ENCODE measurements around the gene HSPG2. TPM values are rescaled to one million over a fixed set of nuclear protein-coding genes. Genes with fewer than 3 reads are reported as not detected.

The HSPG2 gene
- total and polyA plus RNA-seq, 2 of the 8 experiments (the other 6 are each of a cell fraction or from before 2014, with no cell fraction given), result 17.8 to 111 TPM

DNA sequence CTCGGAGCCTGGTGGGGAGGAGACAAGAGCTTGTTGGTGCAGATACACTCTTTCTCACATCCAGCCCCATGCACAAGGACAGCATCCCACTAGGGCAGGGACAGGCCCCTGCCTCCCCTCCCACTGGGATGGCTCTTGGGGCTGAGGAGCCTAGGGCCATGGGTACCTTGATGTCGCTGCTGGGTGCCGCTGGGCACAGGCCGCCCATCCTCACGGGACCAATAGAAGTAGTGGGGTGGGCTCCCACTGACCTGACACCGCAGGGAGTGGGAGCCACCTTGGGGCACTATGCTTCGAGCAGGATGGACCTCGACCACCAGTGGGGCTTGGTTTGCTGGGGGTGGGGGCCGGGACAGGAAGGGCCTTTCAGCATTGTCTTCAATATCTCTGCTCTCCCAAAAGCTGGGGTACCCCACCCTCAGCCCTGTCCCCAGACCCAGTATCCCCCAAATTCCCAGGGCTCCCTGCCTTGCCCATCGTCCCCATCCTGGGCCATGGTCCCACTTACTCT is 77.4 kb downstream of the HSPG2 start:
- no peaks in the 10 kb centered on the region for H3K23me2 ChIP-seq (ENCODE audit: low read depth, low read length)
- WGBS, 2 experiments (ENCODE audit: extremely low coverage in 1 of 2, insufficient coverage in 1 of 2, insufficient read length in 1 of 2, insufficient replicate concordance in 2 of 2, low coverage in 1 of 2, low lambda C conversion rate in 2 of 2, missing lambda C conversion rate in 1 of 2), result 96% methylated on average over 10 of the region's 10 CpGs; no CpG with 5 or more reads in 1 of the 2 experiments
- H3K27ac ChIP-seq (ENCODE audit: low read depth, low read length), result no peak overlapping the region
- no peak overlapping the region for H3K9ac ChIP-seq (replicated peaks in 1 of 4; ENCODE audit: extremely low read depth in 1 of 4, low read depth in 3 of 4, low read length in 3 of 4)
- H4K91ac ChIP-seq (replicated peaks; ENCODE audit: insufficient read length, low read length), result no peak overlapping the region
- H4K5ac ChIP-seq (ENCODE audit: insufficient read length, low read depth, low read length), result no peak overlapping the region
- no peak overlapping the region for H2BK120ac ChIP-seq (replicated peaks; ENCODE audit: low read depth, low read length)
- peaks cover 0 to 2% of the 10 kb centered on the region in 2 experiments for H4K20me1 ChIP-seq (replicated peaks in 1 of 2; ENCODE audit: control insufficient read depth in 1 of 2, insufficient read depth in 2 of 2, low read length in 2 of 2)
- H2AK5ac ChIP-seq (ENCODE audit: low read depth, low read length), result no peak overlapping the region
- H3K79me2 ChIP-seq (ENCODE audit: control insufficient read depth in 1 of 2, insufficient read depth in 2 of 2, low read length in 2 of 2), result no peaks in the 10 kb centered on the region
- no peaks in the 10 kb centered on the region for H3K79me1 ChIP-seq (ENCODE audit: low read depth, low read length)
- H2BK20ac ChIP-seq (ENCODE audit: low read length), result no peak overlapping the region
- H3K23ac ChIP-seq (ENCODE audit: insufficient read length), result no peak overlapping the region
- no peak overlapping the region for H2BK15ac ChIP-seq (ENCODE audit: low read length)
- no peak overlapping the region for H3K56ac ChIP-seq (replicated peaks; ENCODE audit: insufficient read length, low read depth, low read length)
- ChIA-PET POLR2A (ENCODE audit: partially characterized antibody) (no interaction called here), CTCF (ENCODE audit: partially characterized antibody) (no interaction called here)
- FAIRE-seq, result no peak
- H3K27me3 ChIP-seq (replicated peaks in 1 of 4; ENCODE audit: control insufficient read depth in 3 of 4, extremely low read depth in 1 of 4, insufficient read depth in 3 of 4, low read length in 3 of 4), result no peaks in the 10 kb centered on the region
- TF ChIP-seq NANOG (IDR thresholded peaks at IDR 0.05; ENCODE audit: insufficient read depth, low read depth, low read length, poor library complexity, severe bottlenecking) (no peak), HDAC2 (IDR thresholded peaks at IDR 0.05; ENCODE audit: borderline replicate concordance in 1 of 2, low read depth in 2 of 2, low read length in 2 of 2) (no peak), SP4 (IDR thresholded peaks at IDR 0.05; ENCODE audit: low read length) (no peak)
- TF ChIP-seq, protein P1, sequence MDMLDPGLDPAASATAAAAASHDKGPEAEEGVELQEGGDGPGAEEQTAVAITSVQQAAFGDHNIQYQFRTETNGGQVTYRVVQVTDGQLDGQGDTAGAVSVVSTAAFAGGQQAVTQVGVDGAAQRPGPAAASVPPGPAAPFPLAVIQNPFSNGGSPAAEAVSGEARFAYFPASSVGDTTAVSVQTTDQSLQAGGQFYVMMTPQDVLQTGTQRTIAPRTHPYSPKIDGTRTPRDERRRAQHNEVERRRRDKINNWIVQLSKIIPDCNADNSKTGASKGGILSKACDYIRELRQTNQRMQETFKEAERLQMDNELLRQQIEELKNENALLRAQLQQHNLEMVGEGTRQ (IDR thresholded peaks at IDR 0.05; ENCODE audit: low read length), result no peak
- no peak overlapping the region for H2BK12ac ChIP-seq (ENCODE audit: low read depth, low read length)
- H3K36me3 ChIP-seq (ENCODE audit: control insufficient read depth in 2 of 4, insufficient read depth in 4 of 4, low read length in 3 of 4), result peaks cover 19 to 59% (median 40%) of the 10 kb centered on the region in 4 experiments
- H3K14ac ChIP-seq (ENCODE audit: insufficient read length), result no peak overlapping the region
- H4K8ac ChIP-seq (ENCODE audit: extremely low read depth, insufficient read depth, low read length), result no peak overlapping the region; the same call in none of the 2 replicates
- no peak overlapping the region for H3K4ac ChIP-seq (replicated peaks; ENCODE audit: insufficient read length, low read depth, low read length)
- no peaks in the 10 kb centered on the region for H3K4me1 ChIP-seq (replicated peaks in 1 of 4; ENCODE audit: control insufficient read depth in 3 of 4, insufficient read depth in 4 of 4, low read length in 3 of 4)
- no peak overlapping the region for H3K4me2 ChIP-seq (ENCODE audit: insufficient read depth in 1 of 2, low read depth in 2 of 2, low read length in 2 of 2)
- DNase-seq (ENCODE audit: low read depth in 1 of 2, low spot score in 2 of 2), result no peak
- no peaks in the 10 kb centered on the region for H3K9me3 ChIP-seq (ENCODE audit: insufficient read depth in 2 of 2, low read depth in 1 of 2, low read length in 1 of 2)
- H2BK5ac ChIP-seq (ENCODE audit: low read depth, low read length), result no peak overlapping the region
- no peak overlapping the region for H3K18ac ChIP-seq (ENCODE audit: extremely low read depth, low read length)
- no peak overlapping the region for H2AFZ ChIP-seq (ENCODE audit: low read length)
- H3K4me3 ChIP-seq (ENCODE audit: extremely low read depth in 1 of 4, insufficient read depth in 2 of 4, low read depth in 3 of 4, low read length in 4 of 4), result no peak overlapping the region
